Smooth muscle cell of the pulmonary artery (primary cell): ENCODE results near the gene MAPK1IP1L. TPM values are rescaled to one million over a fixed set of nuclear protein-coding genes. Genes with fewer than 3 reads are reported as not detected.

Source experiments
- total RNA-seq: library from RNA; depleted of rRNA; stranded (reverse); fragments of >200 nt; gene quantifications from 2 replicates; pipeline ENCODE4 v1.2.3, GENCODE V29; 2014

The MAPK1IP1L gene
- total RNA-seq, result 21.2 and 26.2 TPM in 2 replicates

DNA sequence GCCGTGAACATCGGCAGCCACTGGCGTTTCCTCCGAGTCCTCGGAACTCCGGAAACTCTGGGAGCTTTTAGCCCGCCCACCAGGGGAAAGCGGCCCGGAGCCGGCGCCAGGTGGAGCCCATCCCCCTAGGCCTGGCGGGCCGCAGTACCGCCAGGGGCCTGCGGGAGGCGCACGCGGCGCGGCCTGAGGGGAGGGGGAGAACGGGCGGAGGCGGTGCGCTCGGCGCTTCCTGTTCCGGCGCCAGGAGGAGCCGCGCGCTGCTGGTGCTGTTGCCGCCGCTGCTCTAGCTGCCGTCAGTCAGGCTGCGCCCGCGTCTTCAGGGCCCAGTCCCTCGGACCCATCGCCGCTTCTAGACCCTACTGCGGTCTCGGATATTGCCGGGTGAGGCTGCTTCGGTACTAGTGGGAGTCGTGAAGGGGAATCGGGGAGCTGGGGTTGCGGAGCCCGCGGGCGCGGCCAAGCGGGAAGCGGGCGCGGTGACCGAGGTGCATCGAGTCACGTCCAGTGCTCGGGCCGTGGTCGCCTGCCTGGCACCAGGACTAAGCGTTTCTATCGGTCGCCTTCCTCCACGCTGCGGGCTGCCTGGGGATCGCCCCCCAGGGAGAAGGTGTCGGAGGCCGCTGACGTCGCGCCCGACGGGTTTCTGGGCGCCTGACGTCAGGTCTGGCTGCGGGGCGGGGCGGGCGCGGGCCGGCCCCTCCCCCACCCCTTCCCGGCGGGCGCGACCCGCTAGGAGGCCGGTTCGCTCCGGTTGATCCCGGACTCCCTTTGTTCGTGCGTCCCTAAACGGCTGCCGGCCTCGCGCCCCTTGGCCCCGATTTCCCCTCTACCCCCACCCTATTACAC is at the start of gene MAPK1IP1L:
MAPK1IP1L (plus strand) TSS at position 225 of the 846 bp plus-strand sequence. CDS start 10,037 bp downstream, outside the sequence.

DNA sequence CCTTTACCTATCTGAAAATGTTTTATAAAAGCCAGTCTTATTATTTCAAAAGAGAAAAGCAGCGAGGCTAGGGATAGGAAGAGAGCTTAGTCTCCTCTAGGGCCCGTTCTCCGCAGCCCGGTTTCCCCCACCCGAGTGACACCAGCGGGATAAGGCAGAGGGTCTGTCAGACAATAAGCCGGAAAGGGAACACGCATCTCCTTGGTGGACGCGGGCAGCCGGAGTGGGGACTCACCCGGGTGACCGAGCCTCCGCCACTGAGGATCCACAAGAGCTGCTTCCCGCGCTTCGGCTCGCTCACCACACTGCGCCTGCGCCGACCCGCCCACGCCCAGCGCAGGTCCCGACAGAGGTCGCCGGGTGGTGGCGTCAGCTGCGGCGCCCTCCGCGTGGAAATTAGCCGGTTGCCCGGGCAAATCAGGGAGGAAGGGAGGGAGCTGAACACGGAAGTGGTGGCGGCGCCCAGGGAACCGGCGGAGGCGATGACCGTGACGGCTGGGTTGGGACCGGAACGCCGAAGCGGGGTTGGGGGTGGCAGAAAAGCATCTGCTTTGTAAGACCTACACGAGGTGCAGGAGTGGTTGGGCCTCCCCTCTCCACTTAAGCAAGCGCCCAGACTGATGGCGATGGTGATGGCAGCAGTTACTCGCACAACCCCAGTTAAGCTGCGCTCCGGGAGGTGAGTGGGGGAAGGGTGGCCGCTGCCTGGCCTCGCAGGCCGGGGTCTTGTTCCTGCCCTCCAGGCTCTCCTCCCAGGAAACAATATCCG is 24.5 kb upstream of the MAPK1IP1L start, which contains the start of the genes SOCS4 and WDHD1:
SOCS4 (plus strand) TSS at position 444 of the 769 bp plus-strand sequence. CDS start 15,806 bp downstream, outside the sequence.
WDHD1 (minus strand) TSS at position 307 of the 769 bp plus-strand sequence. CDS start 312 bp downstream, outside the sequence.

Other genes with a start within 250 kb of the MAPK1IP1L start
- gene GCH1, start 148.8 kb upstream of the MAPK1IP1L start, total RNA-seq, result 0.79 and 1.4 TPM in 2 replicates
- 7.8 and 10.5 TPM in 2 replicates for gene WDHD1, start 24.5 kb upstream of the MAPK1IP1L start, total RNA-seq
- gene SOCS4, start 24.4 kb upstream of the MAPK1IP1L start, total RNA-seq, result 14.1 and 16.4 TPM in 2 replicates
- 89.3 and 142 TPM in 2 replicates for gene LGALS3, start 77.6 kb downstream of the MAPK1IP1L start, total RNA-seq
- gene DLGAP5, start 139.9 kb downstream of the MAPK1IP1L start, total RNA-seq, result 2.8 and 10.2 TPM in 2 replicates
- 20.6 and 26.7 TPM in 2 replicates for gene FBXO34, start 219.8 kb downstream of the MAPK1IP1L start, total RNA-seq